DND-41 (cell line): Measurements from ENCODE around the gene LYRM1.

Source experiments
- EZH2 ChIP-seq: IDR thresholded peaks from 3 replicates; pipeline ENCODE4 v1.6.1; 2012; ENCODE audit warnings: borderline replicate concordance, low read depth, mild to moderate bottlenecking, moderate library complexity, low read length, inconsistent platforms; ENCODE audit not compliant: severe bottlenecking
- TF ChIP-seq, protein P1 (sequence below): IDR thresholded peaks from 2 replicates; pipeline ENCODE4 v1.5.1; 2012; ENCODE audit warnings: borderline replicate concordance, low read length, moderate library complexity, mild to moderate bottlenecking; ENCODE audit not compliant: poor library complexity, severe bottlenecking; ENCODE audit errors: extremely low read depth

DNA sequence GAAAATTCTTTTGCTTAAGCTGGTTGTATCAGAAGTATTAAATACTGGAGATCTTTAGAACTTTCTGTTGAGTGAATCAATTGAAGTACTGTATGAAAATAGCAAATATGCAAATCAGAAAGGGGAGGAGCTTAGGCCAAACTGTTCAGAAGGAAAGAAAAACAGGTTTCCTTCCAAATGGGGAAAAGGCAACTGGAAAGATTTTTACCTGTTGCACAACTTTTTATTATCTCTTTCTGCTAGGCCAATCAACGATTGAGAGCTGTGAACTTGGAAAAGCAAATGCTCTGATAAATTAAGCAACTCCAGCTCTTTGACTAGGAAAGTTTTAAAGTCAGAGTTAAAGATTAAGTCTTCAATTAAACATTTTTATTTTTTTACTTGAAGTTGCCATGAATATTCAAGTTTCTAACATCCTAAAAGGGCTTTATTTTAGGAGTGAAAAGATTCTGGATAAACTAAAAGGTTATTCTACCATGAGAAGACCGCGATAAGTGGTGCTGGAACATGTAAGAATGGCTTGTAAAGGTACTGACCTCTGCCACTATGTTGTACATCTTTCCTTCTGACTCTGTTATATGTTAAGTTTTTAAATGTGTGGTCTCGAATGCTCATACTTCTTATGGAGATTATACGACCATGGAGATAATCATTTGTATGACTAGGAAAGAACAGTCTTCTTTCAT, 16.9 kb upstream of the LYRM1 start:
- TF ChIP-seq, protein P1, sequence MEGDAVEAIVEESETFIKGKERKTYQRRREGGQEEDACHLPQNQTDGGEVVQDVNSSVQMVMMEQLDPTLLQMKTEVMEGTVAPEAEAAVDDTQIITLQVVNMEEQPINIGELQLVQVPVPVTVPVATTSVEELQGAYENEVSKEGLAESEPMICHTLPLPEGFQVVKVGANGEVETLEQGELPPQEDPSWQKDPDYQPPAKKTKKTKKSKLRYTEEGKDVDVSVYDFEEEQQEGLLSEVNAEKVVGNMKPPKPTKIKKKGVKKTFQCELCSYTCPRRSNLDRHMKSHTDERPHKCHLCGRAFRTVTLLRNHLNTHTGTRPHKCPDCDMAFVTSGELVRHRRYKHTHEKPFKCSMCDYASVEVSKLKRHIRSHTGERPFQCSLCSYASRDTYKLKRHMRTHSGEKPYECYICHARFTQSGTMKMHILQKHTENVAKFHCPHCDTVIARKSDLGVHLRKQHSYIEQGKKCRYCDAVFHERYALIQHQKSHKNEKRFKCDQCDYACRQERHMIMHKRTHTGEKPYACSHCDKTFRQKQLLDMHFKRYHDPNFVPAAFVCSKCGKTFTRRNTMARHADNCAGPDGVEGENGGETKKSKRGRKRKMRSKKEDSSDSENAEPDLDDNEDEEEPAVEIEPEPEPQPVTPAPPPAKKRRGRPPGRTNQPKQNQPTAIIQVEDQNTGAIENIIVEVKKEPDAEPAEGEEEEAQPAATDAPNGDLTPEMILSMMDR, result no peak
- TF ChIP-seq EZH2, result no peak
